Gastrocnemius medialis (tissue), 4 donors: Measurements from ENCODE around the gene PDE4C. TPM values are rescaled to one million over a fixed set of nuclear protein-coding genes. Genes with fewer than 3 reads are reported as not detected.

ENCODE experiments used
- ATAC-seq, 2 donors: fragments of 150-250 bp; one replicate each; pipeline ENCODE4 v1.9.1; 2016
- DNase-seq, 2 donors: peaks; one replicate each; pipeline ENCODE4 v3.0.0-alpha.2; 2019
- H3K27ac ChIP-seq, 4 donors: fragments of 200-600 bp; sonication (generic); 1 replicate in 1 of 4; 2 replicates in 3 of 4; pipeline ENCODE4 v1.5.1; 2016 to 2018; ENCODE audit warnings: mild to moderate bottlenecking in 2 of 4, moderate library complexity in 1 of 4
- H3K27me3 ChIP-seq, 3 donors: fragments of 200-600 bp; sonication (generic) in 2 of 3; 1 replicate in 1 of 3; 2 replicates in 2 of 3; pipeline versions ENCODE4 v1.5.1 to v1.6.0; 2016 to 2019; ENCODE audit warnings: mild to moderate bottlenecking in 1 of 3, moderate library complexity in 1 of 3
- H3K36me3 ChIP-seq, 2 donors: fragments of 200-600 bp; sonication (generic) in 1 of 2; one replicate each; pipeline ENCODE4 v1.5.1; 2017 to 2018
- H3K4me1 ChIP-seq, 2 donors: fragments of 200-600 bp; sonication (generic) in 1 of 2; one replicate each; pipeline ENCODE4 v1.5.1; 2016 to 2017; ENCODE audit warnings: mild to moderate bottlenecking in 2 of 2
- H3K4me3 ChIP-seq, 4 donors: fragments of 200-600 bp; sonication (generic) in 3 of 4; 1 replicate in 1 of 4; 2 replicates in 3 of 4; pipeline ENCODE4 v1.5.1; 2016 to 2019; ENCODE audit warnings: mild to moderate bottlenecking in 2 of 4
- H3K9me3 ChIP-seq, 3 donors: fragments of 200-600 bp; sonication (generic) in 2 of 3; 1 replicate in 1 of 3; 2 replicates in 2 of 3; pipeline ENCODE4 v1.5.1; 2016 to 2019
- CTCF ChIP-seq, 5 experiments: fragments of 450-650 bp in 3 of 5; fragments of 200-600 bp in 2 of 5; sonication (generic) in 2 of 5; IDR thresholded peaks in 4 of 5; conservative IDR thresholded peaks in 1 of 5; 1 replicate in 4 of 5; 2 replicates in 1 of 5; pipeline ENCODE4 v1.5.1; 2016 to 2019; ENCODE audit warnings: antibody characterized with exemption in 5 of 5, mild to moderate bottlenecking in 3 of 5, moderate library complexity in 3 of 5
- POLR2A ChIP-seq, 2 donors: fragments of 450-650 bp; IDR thresholded peaks; one replicate each; pipeline ENCODE4 v1.6.1; 2017; ENCODE audit warnings: antibody characterized with exemption in 2 of 2, mild to moderate bottlenecking in 2 of 2, moderate library complexity in 2 of 2
- in situ Hi-C, 4 donors: fragments of 200-750 bp; cut with MboI; loops; one replicate each; pipeline versions ENCODE4 v1.15.0 to v1.8.0; 2017; ENCODE audit warnings: low sequenced_read_pairs in 4 of 4
- intact Hi-C: fragments of 100-400 bp; cut with DNase I; formaldehyde crosslinking; loops from one replicate; pipeline ENCODE4 v1.15.1; 2023; ENCODE audit warnings: low total_unique reads
- total RNA-seq, 4 donors: library from RNA; depleted of rRNA; stranded (reverse); fragments of >200 nt; gene quantifications; one replicate each; pipeline versions ENCODE4 v1.1.0 to v1.2.3, GENCODE V29; 2016

PDE4C gene
- total RNA-seq, 4 donors from 2014 or later = 0.65 to 2.6 (median 0.76) TPM; not detected in 1

- H3K9me3 ChIP-seq = no peaks in the 10 kb centered on the region
- intact Hi-C loops = no loop called here
- no peak overlapping the region for H3K27ac ChIP-seq
- in situ Hi-C loops = no loop called here
- ATAC-seq (no peak), DNase-seq (no peak)
- H3K4me3 ChIP-seq = no peak overlapping the region
- H3K27me3 ChIP-seq = peaks cover 0 to 6% (median 0%) of the 10 kb centered on the region in 3 donors
- H3K36me3 ChIP-seq = no peaks in the 10 kb centered on the region
- TF ChIP-seq POLR2A (IDR thresholded peaks at IDR 0.05) (no peak), CTCF (IDR thresholded peaks at IDR 0.05 in 4 of 5, conservative IDR thresholded peaks at IDR 0.05 in 1 of 5) (no peak)
- H3K4me1 ChIP-seq = no peaks in the 10 kb centered on the region
Measured at GRCh38 chr19:18218600-18218999, 7.6 kb downstream of the PDE4C start.

GRCh38 chr19:18218159-18218558 is 8.1 kb downstream of the PDE4C start:
- no peak for TF ChIP-seq CTCF (IDR thresholded peaks at IDR 0.05 in 4 of 5, conservative IDR thresholded peaks at IDR 0.05 in 1 of 5)
- no peak for TF ChIP-seq POLR2A (IDR thresholded peaks at IDR 0.05)
- ATAC-seq = no peak
- in situ Hi-C loops (no loop called here), intact Hi-C loops (no loop called here)
- peaks cover 0 to 6% (median 0%) of the 10 kb centered on the region in 3 donors for H3K27me3 ChIP-seq
- no peak for DNase-seq
- no peaks in the 10 kb centered on the region for H3K36me3 ChIP-seq
- no peak overlapping the region for H3K4me3 ChIP-seq
- no peaks in the 10 kb centered on the region for H3K4me1 ChIP-seq
- no peak overlapping the region for H3K27ac ChIP-seq
- no peaks in the 10 kb centered on the region for H3K9me3 ChIP-seq

GRCh38 chr19:18216789-18217188 is 9.4 kb downstream of the PDE4C start:
- in situ Hi-C loops = no loop called here
- Histone ChIP-seq H3K4me1 (no peaks in the 10 kb centered on the region), H3K9me3 (no peaks in the 10 kb centered on the region), H3K27ac (no peak overlapping the region), H3K4me3 (no peak overlapping the region), H3K36me3 (no peaks in the 10 kb centered on the region), H3K27me3 (peaks cover 0 to 6% (median 0%) of the 10 kb centered on the region in 3 donors)
- ATAC-seq (no peak), DNase-seq (no peak)
- intact Hi-C loops = loop anchor here (1.0 kb wide), 1 partner anchor 35 kb away; no protein-coding TSS in a partner anchor
- no peak for TF ChIP-seq CTCF (IDR thresholded peaks at IDR 0.05 in 4 of 5, conservative IDR thresholded peaks at IDR 0.05 in 1 of 5)
- TF ChIP-seq POLR2A (IDR thresholded peaks at IDR 0.05) = no peak

GRCh38 chr19:18214779-18215433 is 11.3 kb downstream of the PDE4C start:
- H3K9me3 ChIP-seq = no peaks in the 10 kb centered on the region
- H3K27me3 ChIP-seq = no peaks in the 10 kb centered on the region
- TF ChIP-seq POLR2A (IDR thresholded peaks at IDR 0.05) (no peak), CTCF (IDR thresholded peaks at IDR 0.05 in 4 of 5, conservative IDR thresholded peaks at IDR 0.05 in 1 of 5) (no peak)
- intact Hi-C loops = no loop called here
- H3K36me3 ChIP-seq = no peaks in the 10 kb centered on the region
- no peaks in the 10 kb centered on the region for H3K4me1 ChIP-seq
- no peak overlapping the region for H3K4me3 ChIP-seq
- H3K27ac ChIP-seq = no peak overlapping the region
- DNase-seq = no peak
- in situ Hi-C loops = loop anchor here in 1 of 4 donors (5.0 kb wide), 1 partner anchor 37 kb away; no protein-coding TSS in a partner anchor
- no peak for ATAC-seq
